Astrocyte of the cerebellum (primary cell): Measurements from ENCODE around the gene ARHGAP18.
A peak's percentile ranks its signal among the peaks of the same experiment; 100 is the strongest.

Experiments used
- DNase-seq: peaks from one replicate; pipeline ENCODE4 v3.0.0-alpha.2; 2011; ENCODE audit warnings: low read depth
- H3K4me3 ChIP-seq: 2 replicates; pipeline ENCODE4 v1.5.1; 2011; ENCODE audit warnings: mild to moderate bottlenecking, low read depth, low read length, moderate library complexity
- CTCF ChIP-seq: IDR thresholded peaks from 2 replicates; pipeline ENCODE4 v1.5.1; 2012; ENCODE audit warnings: low read length, low read depth, moderate library complexity, mild to moderate bottlenecking; ENCODE audit errors: missing control alignments
- in situ Hi-C: cut with HindIII; loops from 2 replicates; pipeline ENCODE4 v1.10.0; 2017; ENCODE audit warnings: low sequenced_read_pairs

The ARHGAP18 gene

GRCh38 chr6:129604321-129604720, 105.7 kb downstream of the ARHGAP18 start:
- H3K4me3 ChIP-seq = no peak overlapping the region
- no peak for TF ChIP-seq CTCF
- DNase-seq = no peak
- in situ Hi-C loops = loop anchor here (5.0 kb wide), 1 partner anchor 68 kb away; no protein-coding TSS in a partner anchor

DNA sequence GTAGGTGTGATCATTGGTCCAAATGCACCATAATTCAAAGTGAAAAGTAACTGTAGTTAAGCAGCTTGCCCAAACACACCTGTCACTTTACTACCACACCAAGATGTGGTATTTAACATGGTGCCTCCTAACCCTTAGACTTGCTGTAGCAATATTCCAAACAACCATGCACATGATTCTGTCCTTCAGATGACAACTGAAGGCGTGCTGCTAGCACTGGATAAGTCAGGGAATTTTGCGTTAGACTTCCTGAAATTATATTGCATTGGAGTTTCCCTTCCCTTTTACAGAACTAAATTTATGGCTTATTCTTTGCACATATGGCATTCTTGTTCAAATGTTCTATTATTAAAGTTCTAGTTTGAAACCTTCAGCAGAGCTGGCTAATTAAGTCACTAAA, 106.2 kb downstream of the ARHGAP18 start:
- in situ Hi-C loops = loop anchor here (5.0 kb wide), 1 partner anchor 69 kb away; no protein-coding TSS in a partner anchor
- H3K4me3 ChIP-seq = no peak overlapping the region
- no peak for TF ChIP-seq CTCF
- DNase-seq = no peak

GRCh38 chr6:129601323-129601722, 108.7 kb downstream of the ARHGAP18 start:
- no peak for TF ChIP-seq CTCF
- in situ Hi-C loops = loop anchor here (5.0 kb wide), 1 partner anchor 71 kb away; no protein-coding TSS in a partner anchor
- DNase-seq = no peak
- no peak overlapping the region for H3K4me3 ChIP-seq

DNA sequence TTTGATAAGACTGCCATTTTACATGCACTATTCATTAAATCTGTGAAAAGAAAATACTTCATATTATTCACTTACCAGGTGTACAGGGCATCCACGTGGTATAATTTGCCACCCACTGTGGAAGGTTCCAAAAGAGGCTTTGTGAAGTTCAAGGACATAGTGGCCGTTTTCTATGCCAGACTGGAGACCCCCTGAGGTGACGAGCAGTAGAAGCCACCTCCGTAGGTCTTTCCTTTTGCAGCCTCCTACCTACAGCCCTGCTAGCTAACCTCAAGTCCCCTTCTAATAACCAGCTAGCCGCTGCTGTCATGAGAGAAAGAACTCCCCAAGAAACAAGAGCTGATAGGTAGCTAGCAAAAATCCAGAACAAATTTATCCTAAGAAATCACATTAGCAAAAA, 110.5 kb downstream of the ARHGAP18 start:
- DNase-seq = no peak
- H3K4me3 ChIP-seq = no peak overlapping the region
- TF ChIP-seq CTCF = no peak
- in situ Hi-C loops = no loop called here

DNA sequence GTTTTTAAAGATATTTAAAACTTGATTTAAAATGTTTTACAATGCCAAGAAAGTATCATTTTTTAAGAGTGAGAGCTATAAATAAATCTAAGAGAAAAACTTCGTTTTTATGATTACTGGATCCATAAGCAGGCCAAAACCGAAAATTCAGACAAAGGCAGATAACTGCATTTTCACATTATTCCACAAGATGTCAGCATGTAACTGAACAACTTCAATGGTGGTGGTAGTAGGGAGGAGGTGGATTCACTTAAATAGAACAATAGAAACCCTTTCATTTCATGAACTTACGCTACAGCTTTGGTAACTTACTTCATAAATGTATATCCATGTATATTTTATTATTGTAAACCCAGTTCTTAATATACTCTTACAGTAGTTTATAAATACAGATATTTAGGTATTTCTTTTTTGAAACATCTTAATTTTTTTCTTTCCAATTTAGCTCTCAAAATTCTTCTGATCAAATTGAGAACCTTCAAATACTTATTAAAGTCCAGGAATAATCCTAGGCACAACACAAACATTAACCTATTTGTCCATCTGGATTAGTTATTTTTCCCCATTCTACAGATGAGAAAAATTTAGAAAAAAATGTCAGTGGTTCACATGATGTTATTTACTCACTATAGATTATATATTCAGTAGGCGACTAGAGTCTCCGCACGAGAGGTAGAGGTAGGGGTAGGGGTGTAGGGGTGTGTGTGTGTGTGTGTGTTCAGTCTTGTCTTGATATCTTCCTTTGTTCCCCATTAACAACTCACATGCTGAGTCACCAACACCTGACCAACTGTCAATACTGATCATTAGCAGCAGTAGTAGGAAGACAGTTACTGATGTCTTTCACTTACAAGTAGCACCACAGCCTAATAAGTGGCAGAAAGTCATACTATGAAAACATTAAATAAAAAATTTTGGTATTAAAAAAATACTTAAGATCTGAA, 111.5 kb downstream of the ARHGAP18 start:
- TF ChIP-seq CTCF = peak; percentile 57
- no peak overlapping the region for H3K4me3 ChIP-seq
- DNase-seq = peak; percentile 76
- in situ Hi-C loops = no loop called here

GRCh38 chr6:129597023-129597713, 112.8 kb downstream of the ARHGAP18 start:
- in situ Hi-C loops = no loop called here
- DNase-seq = no peak
- no peak overlapping the region for H3K4me3 ChIP-seq
- TF ChIP-seq CTCF = no peak
